ENCODE data around the gene REXO5.

REXO5 gene

DNA sequence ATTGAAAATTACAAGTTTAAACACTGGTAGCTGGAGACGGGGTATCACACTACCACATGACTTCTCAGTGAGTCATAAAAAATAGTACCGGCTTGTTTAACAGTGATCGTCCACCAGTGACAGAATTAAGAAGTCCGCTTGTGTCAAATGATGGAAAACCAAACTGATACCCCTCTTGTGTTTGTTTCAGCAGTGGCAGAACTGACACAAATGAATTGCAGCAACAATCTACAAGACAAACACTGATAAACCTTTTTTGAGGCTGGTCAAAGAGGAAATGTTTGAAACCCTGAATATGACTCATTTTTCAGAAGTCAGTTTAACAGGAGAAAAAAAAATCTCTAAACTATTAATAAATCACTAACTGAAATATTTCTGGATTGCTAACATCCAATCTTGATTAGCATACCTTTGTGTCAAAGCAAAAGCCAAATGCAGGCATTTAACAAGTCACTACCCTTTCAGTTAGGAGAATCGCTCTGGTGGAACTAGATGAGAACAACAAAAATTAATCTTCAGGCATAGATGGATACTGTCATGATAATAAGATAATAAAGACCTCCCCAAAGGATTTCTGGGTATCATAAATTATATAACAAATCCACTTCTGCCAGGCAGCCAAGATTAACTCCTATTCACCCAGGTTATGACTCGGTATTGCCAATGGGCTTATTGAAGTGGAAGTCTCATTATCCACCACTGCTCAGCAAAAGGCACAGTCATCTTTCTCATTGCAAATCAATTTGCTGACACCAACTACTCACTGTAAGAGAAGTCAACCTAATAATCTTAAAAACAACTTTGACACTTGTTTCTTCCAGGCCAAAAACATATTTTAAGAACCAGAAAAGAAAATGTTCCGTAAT is 73.1 kb downstream of the REXO5 start:
- Histone ChIP-seq H3K4me3 (ENCODE audit: severe bottlenecking) (no peak overlapping the region), H3K36me3 (ENCODE audit: low read depth) (no peaks in the 10 kb centered on the region), H3K27ac (ENCODE audit: poor library complexity, severe bottlenecking) (peak overlapping the region; percentile 71), H3K4me1 (ENCODE audit: insufficient read depth, poor library complexity, severe bottlenecking) (peaks cover 30% of the 10 kb centered on the region), H3K27me3 (ENCODE audit: insufficient read depth, poor library complexity, severe bottlenecking) (no peaks in the 10 kb centered on the region), H3K9me3 (ENCODE audit: severe bottlenecking) (no peaks in the 10 kb centered on the region)
- ATAC-seq (ENCODE audit: low read depth) (peak; percentile 75), DNase-seq (ENCODE audit: low spot score) (no peak)
- TF ChIP-seq, protein P1, sequence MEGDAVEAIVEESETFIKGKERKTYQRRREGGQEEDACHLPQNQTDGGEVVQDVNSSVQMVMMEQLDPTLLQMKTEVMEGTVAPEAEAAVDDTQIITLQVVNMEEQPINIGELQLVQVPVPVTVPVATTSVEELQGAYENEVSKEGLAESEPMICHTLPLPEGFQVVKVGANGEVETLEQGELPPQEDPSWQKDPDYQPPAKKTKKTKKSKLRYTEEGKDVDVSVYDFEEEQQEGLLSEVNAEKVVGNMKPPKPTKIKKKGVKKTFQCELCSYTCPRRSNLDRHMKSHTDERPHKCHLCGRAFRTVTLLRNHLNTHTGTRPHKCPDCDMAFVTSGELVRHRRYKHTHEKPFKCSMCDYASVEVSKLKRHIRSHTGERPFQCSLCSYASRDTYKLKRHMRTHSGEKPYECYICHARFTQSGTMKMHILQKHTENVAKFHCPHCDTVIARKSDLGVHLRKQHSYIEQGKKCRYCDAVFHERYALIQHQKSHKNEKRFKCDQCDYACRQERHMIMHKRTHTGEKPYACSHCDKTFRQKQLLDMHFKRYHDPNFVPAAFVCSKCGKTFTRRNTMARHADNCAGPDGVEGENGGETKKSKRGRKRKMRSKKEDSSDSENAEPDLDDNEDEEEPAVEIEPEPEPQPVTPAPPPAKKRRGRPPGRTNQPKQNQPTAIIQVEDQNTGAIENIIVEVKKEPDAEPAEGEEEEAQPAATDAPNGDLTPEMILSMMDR (IDR thresholded peaks at IDR 0.05; ENCODE audit: poor library complexity, severe bottlenecking) = no peak

DNA sequence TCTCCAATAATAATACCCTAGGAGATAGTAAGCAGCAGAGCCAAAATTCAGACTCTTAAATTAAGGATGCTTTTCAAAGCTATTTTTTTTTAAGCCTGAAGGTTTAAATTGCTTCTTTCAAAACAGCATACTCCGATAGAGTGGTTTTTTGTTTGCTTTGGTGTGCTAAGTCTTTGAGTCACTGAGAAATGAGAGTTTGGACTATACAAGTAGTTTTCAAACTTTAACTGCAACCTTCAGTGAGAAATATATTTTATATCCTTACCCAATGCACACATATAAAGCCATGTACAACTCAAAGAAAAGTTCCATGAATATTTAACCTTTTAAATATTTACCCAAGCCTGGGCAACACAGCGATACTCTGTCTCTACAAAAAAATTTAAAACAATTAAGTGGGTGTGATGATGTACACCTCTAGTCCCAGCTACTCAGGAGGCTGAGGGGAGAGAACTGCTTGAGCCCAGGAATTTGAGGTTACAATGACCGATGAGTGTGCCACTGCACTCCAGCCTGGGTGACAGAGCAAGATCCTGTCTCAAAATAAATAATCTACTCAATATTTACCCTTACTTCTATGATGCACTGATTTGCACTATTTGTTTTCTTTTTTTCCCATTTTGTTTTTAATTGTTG is 74.7 kb downstream of the REXO5 start:
- H3K4me1 ChIP-seq (ENCODE audit: insufficient read depth, poor library complexity, severe bottlenecking) = peaks cover 21% of the 10 kb centered on the region
- ATAC-seq (ENCODE audit: low read depth) (no peak; the same call in 2 of the 3 replicates), DNase-seq (ENCODE audit: low spot score) (no peak)
- no peaks in the 10 kb centered on the region for H3K27me3 ChIP-seq (ENCODE audit: insufficient read depth, poor library complexity, severe bottlenecking)
- no peaks in the 10 kb centered on the region for H3K36me3 ChIP-seq (ENCODE audit: low read depth)
- no peaks in the 10 kb centered on the region for H3K9me3 ChIP-seq (ENCODE audit: severe bottlenecking)
- TF ChIP-seq, protein P1 (IDR thresholded peaks at IDR 0.05; ENCODE audit: poor library complexity, severe bottlenecking) = no peak
- H3K4me3 ChIP-seq (ENCODE audit: severe bottlenecking) = no peak overlapping the region
- H3K27ac ChIP-seq (ENCODE audit: poor library complexity, severe bottlenecking) = peak overlapping the region; percentile 71

DNA sequence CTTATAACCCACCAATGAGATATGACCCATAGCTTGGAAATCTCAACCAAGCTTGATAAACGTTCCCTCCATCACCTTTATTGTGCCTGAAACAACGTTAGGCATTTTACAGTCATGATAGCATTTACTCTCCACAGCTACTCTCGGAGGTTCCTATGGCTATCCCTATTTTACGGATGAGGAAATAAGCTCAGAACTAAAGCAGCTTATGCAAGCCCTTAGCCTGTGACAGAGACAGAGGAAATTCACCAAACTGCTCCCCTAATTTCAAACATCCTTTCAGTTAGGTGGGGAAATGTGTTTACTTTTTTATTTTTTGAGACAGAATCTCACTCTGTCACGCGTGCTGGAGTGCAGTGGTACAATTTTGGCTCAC is 75.2 kb downstream of the REXO5 start:
- Histone ChIP-seq H3K4me3 (ENCODE audit: severe bottlenecking) (no peak overlapping the region), H3K27ac (ENCODE audit: poor library complexity, severe bottlenecking) (peak overlapping the region; percentile 71), H3K4me1 (ENCODE audit: insufficient read depth, poor library complexity, severe bottlenecking) (peaks cover 21% of the 10 kb centered on the region), H3K36me3 (ENCODE audit: low read depth) (peaks cover under 1% of the 10 kb centered on the region; the same call in 1 of the 2 replicates), H3K9me3 (ENCODE audit: severe bottlenecking) (no peaks in the 10 kb centered on the region), H3K27me3 (ENCODE audit: insufficient read depth, poor library complexity, severe bottlenecking) (no peaks in the 10 kb centered on the region)
- no peak for DNase-seq (ENCODE audit: low spot score)
- ATAC-seq (ENCODE audit: low read depth) = no peak
- TF ChIP-seq, protein P1 (IDR thresholded peaks at IDR 0.05; ENCODE audit: poor library complexity, severe bottlenecking) = no peak

DNA sequence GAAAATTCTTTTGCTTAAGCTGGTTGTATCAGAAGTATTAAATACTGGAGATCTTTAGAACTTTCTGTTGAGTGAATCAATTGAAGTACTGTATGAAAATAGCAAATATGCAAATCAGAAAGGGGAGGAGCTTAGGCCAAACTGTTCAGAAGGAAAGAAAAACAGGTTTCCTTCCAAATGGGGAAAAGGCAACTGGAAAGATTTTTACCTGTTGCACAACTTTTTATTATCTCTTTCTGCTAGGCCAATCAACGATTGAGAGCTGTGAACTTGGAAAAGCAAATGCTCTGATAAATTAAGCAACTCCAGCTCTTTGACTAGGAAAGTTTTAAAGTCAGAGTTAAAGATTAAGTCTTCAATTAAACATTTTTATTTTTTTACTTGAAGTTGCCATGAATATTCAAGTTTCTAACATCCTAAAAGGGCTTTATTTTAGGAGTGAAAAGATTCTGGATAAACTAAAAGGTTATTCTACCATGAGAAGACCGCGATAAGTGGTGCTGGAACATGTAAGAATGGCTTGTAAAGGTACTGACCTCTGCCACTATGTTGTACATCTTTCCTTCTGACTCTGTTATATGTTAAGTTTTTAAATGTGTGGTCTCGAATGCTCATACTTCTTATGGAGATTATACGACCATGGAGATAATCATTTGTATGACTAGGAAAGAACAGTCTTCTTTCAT is 77.4 kb downstream of the REXO5 start:
- Histone ChIP-seq H3K27me3 (ENCODE audit: insufficient read depth, poor library complexity, severe bottlenecking) (no peaks in the 10 kb centered on the region), H3K9me3 (ENCODE audit: severe bottlenecking) (no peaks in the 10 kb centered on the region), H3K36me3 (ENCODE audit: low read depth) (peaks cover 8% of the 10 kb centered on the region; the same call in 1 of the 2 replicates), H3K4me1 (ENCODE audit: insufficient read depth, poor library complexity, severe bottlenecking) (peaks cover 20% of the 10 kb centered on the region), H3K4me3 (ENCODE audit: severe bottlenecking) (no peak overlapping the region), H3K27ac (ENCODE audit: poor library complexity, severe bottlenecking) (no peak overlapping the region)
- DNase-seq (ENCODE audit: low spot score) (no peak), ATAC-seq (ENCODE audit: low read depth) (no peak)
- TF ChIP-seq, protein P1 (IDR thresholded peaks at IDR 0.05; ENCODE audit: poor library complexity, severe bottlenecking) = no peak
